HG03558 (cell line): ENCODE measurements around the gene TRIM58.

Experiments
- ATAC-seq: cut with Tn5 transposase; IDR thresholded peaks from one replicate; pipeline ENCODE4 v1.9.1; 2021; ENCODE audit warnings: moderate number of reproducible peaks; ENCODE audit not compliant: unreplicated experiment; ENCODE audit errors: extremely low read depth

The TRIM58 gene

GRCh38 chr1:247857069-247857984 is at the start of gene TRIM58:
TSS of gene TRIM58 (plus strand) at chr1:247857187. CDS start at chr1:247857247, 60 bp downstream.
- no peak for ATAC-seq

GRCh38 chr1:247812637-247813036 is 44.4 kb upstream of the TRIM58 start:
- ATAC-seq: no peak

GRCh38 chr1:247822060-247822459 is 34.9 kb upstream of the TRIM58 start:
- no peak for ATAC-seq

GRCh38 chr1:247824023-247824422 is 33.0 kb upstream of the TRIM58 start, which contains the start of gene OR14A16:
TSS of gene OR14A16 (minus strand) at chr1:247824119. CDS start at chr1:247815729, 8,390 bp downstream.
- ATAC-seq: no peak

- no peak for ATAC-seq
These were observed 31.6 kb upstream of the TRIM58 start for GRCh38 chr1:247825362-247825761.

- ATAC-seq: no peak
These were observed 27.3 kb upstream of the TRIM58 start for GRCh38 chr1:247829656-247830055.

GRCh38 chr1:247833601-247834000 is 23.4 kb upstream of the TRIM58 start:
- ATAC-seq: no peak

- no peak for ATAC-seq
These were observed 16.2 kb upstream of the TRIM58 start for GRCh38 chr1:247840818-247841217.

- ATAC-seq: no peak
These were observed 15.2 kb upstream of the TRIM58 start, which contains the start of gene OR11L1 for GRCh38 chr1:247841796-247842195. TSS of gene OR11L1 (minus strand) at chr1:247841896. CDS start at chr1:247841896, 0 bp downstream.

GRCh38 chr1:247843411-247843810 is 13.6 kb upstream of the TRIM58 start:
- no peak for ATAC-seq

- no peak for ATAC-seq
These were observed 11.8 kb upstream of the TRIM58 start for GRCh38 chr1:247845011-247845692.

GRCh38 chr1:247845693-247846017 is 11.3 kb upstream of the TRIM58 start:
- ATAC-seq: no peak

GRCh38 chr1:247848346-247848745 is 8.6 kb upstream of the TRIM58 start:
- ATAC-seq: no peak

- ATAC-seq: no peak
These were observed 7.4 kb upstream of the TRIM58 start for GRCh38 chr1:247849616-247850015.

- ATAC-seq: no peak
These were observed 2.0 kb upstream of the TRIM58 start for GRCh38 chr1:247854899-247855545.

GRCh38 chr1:247855911-247856310 is 1.1 kb upstream of the TRIM58 start:
- no peak for ATAC-seq

GRCh38 chr1:247857985-247858619 is 1.1 kb downstream of the TRIM58 start:
- no peak for ATAC-seq

GRCh38 chr1:247862756-247863155 is 5.8 kb downstream of the TRIM58 start:
- ATAC-seq: no peak

- ATAC-seq: no peak
These were observed 7.7 kb downstream of the TRIM58 start for GRCh38 chr1:247864644-247865043.

- no peak for ATAC-seq
These were observed 8.4 kb downstream of the TRIM58 start for GRCh38 chr1:247865416-247865815.
